A549 (cell line): Measurements from ENCODE around the gene ZNF362. TPM values are rescaled to one million over a fixed set of nuclear protein-coding genes. Genes with fewer than 3 reads are reported as not detected.
"Not testable (repeated sequence)": the region's sequence is repeated elsewhere in the genome, so short reads cannot be mapped to it uniquely, and the experiment has no call there.

Source experiments
- ATAC-seq, 2 experiments: fragments of 200-7000 bp in 1 of 2; fragments of >200 bp in 1 of 2; cut with Nextera tagmentation in 1 of 2; cut with Tn5 transposase in 1 of 2; 3 replicates each; pipeline versions ENCODE4 v1.8.0 to v1.9.1; 2018 to 2020; ENCODE audit warnings: mild to moderate bottlenecking in 1 of 2, moderate library complexity in 1 of 2
- CTCF ChIA-PET: fragments of 300-600 bp; sonication (Branson Sonifier 250); formaldehyde crosslinking; extraction: SDS; loops from one replicate; lab custom pipeline; 2021; ENCODE audit warnings: antibody characterized with exemption, inconsistent platforms; lab: Yijun Ruan, JAX
- POLR2A ChIA-PET: fragments of 350-600 bp; formaldehyde crosslinking; extraction: SDS; loops from one replicate; lab custom pipeline; 2021; ENCODE audit warnings: antibody characterized with exemption, inconsistent platforms; lab: Yijun Ruan, JAX
- DNase-seq, 2 experiments: peaks; one replicate each; pipeline versions ENCODE4 v3.0.0 to v3.0.0-alpha.2; 2011 to 2016; ENCODE audit warnings: low read depth in 1 of 2, low spot score in 1 of 2
- FAIRE-seq: peaks from 2 replicates; lab custom pipeline; 2011; peaks lifted over from hg19 to GRCh38; lab: Jason Lieb, UNC
- H3K27ac ChIP-seq, 2 experiments: fragments of >200 bp; sonication (Bioruptor Twin); formaldehyde crosslinking; 3 replicates each; pipeline ENCODE4 v1.5.1; 2016 to 2017
- H3K4me1 ChIP-seq: fragments of >200 bp; sonication (Bioruptor Twin); formaldehyde crosslinking; 3 replicates; pipeline ENCODE4 v1.6.1; 2016
- H3K4me2 ChIP-seq: fragments of >200 bp; sonication (Bioruptor Twin); formaldehyde crosslinking; 3 replicates; pipeline ENCODE4 v1.6.1; 2016
- H3K4me3 ChIP-seq: fragments of >200 bp; sonication (Bioruptor Twin); formaldehyde crosslinking; 3 replicates; pipeline ENCODE4 v1.5.1; 2016
- H3K9me3 ChIP-seq: fragments of >200 bp; sonication (Bioruptor Twin); formaldehyde crosslinking; 3 replicates; pipeline ENCODE4 v1.6.1; 2016
- BCL3 ChIP-seq: fragments of >200 bp; sonication (Bioruptor Twin); formaldehyde crosslinking; IDR thresholded peaks from 3 replicates; pipeline ENCODE4 v1.6.1; 2016
- CEBPB ChIP-seq, 2 experiments: fragments of >200 bp in 1 of 2; sonication (Bioruptor Twin) in 1 of 2; formaldehyde crosslinking in 1 of 2; IDR thresholded peaks; 2 replicates each; pipeline ENCODE4 v1.6.1; 2012 to 2016
- E2F6 ChIP-seq: IDR thresholded peaks from 2 replicates; pipeline ENCODE4 v1.6.1; 2012; ENCODE audit warnings: low read depth, borderline replicate concordance
- EHMT2 ChIP-seq: fragments of 200-600 bp; sonication (generic); IDR thresholded peaks from 2 replicates; pipeline ENCODE4 v1.6.1; 2016; ENCODE audit warnings: antibody characterized with exemption, low read depth, mild to moderate bottlenecking, moderate library complexity
- ELK1 ChIP-seq: fragments of 150-350 bp; IDR thresholded peaks from 2 replicates; pipeline ENCODE4 v1.6.1; 2014; ENCODE audit warnings: low read depth, mild to moderate bottlenecking, low read length
- EP300 ChIP-seq, 2 experiments: fragments of >200 bp; sonication (Bioruptor Twin); formaldehyde crosslinking; IDR thresholded peaks; 2 replicates in 1 of 2; 3 replicates in 1 of 2; pipeline ENCODE4 v1.6.1; 2016 to 2017
- ESRRA ChIP-seq: fragments of 150-350 bp; IDR thresholded peaks from 2 replicates; pipeline ENCODE4 v1.6.1; 2014; ENCODE audit warnings: mild to moderate bottlenecking, low read length, borderline replicate concordance
- FOSB ChIP-seq: fragments of 250-450 bp; sonication (Bioruptor Pico); IDR thresholded peaks from 2 replicates; pipeline ENCODE4 v1.5.0; 2020; ENCODE audit warnings: mild to moderate bottlenecking, moderate library complexity
- FOSL2 ChIP-seq, 2 experiments: fragments of 450-650 bp in 1 of 2; fragments of >200 bp in 1 of 2; sonication (Bioruptor Twin) in 1 of 2; formaldehyde crosslinking; IDR thresholded peaks; 2 replicates each; pipeline versions ENCODE4 v1.5.0 to v1.6.1; 2016 to 2020; ENCODE audit warnings: mild to moderate bottlenecking in 1 of 2, moderate library complexity in 1 of 2
- GATA3 ChIP-seq: IDR thresholded peaks from 2 replicates; pipeline ENCODE4 v1.6.1; 2012; ENCODE audit warnings: borderline replicate concordance
- HOXA7 ChIP-seq: fragments of 250-450 bp; sonication (Bioruptor Pico); IDR thresholded peaks from 2 replicates; pipeline ENCODE4 v1.5.0; 2020; ENCODE audit warnings: mild to moderate bottlenecking, moderate library complexity
- JUN ChIP-seq, 2 experiments: fragments of >200 bp; sonication (Bioruptor Twin); formaldehyde crosslinking; IDR thresholded peaks; 2 replicates in 1 of 2; 3 replicates in 1 of 2; pipeline ENCODE4 v1.6.1; 2016 to 2017
- MAFK ChIP-seq: fragments of 450-650 bp; IDR thresholded peaks from 2 replicates; pipeline ENCODE4 v1.6.1; 2014; ENCODE audit not compliant: partially characterized antibody
- MAZ ChIP-seq: fragments of 150-350 bp; IDR thresholded peaks from 2 replicates; pipeline ENCODE4 v1.6.1; 2014; ENCODE audit warnings: antibody characterized with exemption, low read depth, low read length, borderline replicate concordance
- NFE2L2 ChIP-seq: fragments of 150-350 bp; conservative IDR thresholded peaks from 2 replicates; pipeline ENCODE4 v1.6.1; 2014; ENCODE audit warnings: low read length
- NR3C1 ChIP-seq: fragments of >200 bp; sonication (Bioruptor Twin); formaldehyde crosslinking; IDR thresholded peaks from 3 replicates; pipeline ENCODE4 v1.6.1; 2017
- PBX3 ChIP-seq: IDR thresholded peaks from 2 replicates; pipeline ENCODE4 v1.6.1; 2012
- PHF8 ChIP-seq: fragments of 200-600 bp; sonication (generic); IDR thresholded peaks from 2 replicates; pipeline ENCODE4 v1.6.1; 2016; ENCODE audit warnings: low read depth, mild to moderate bottlenecking, antibody characterized with exemption, moderate library complexity, borderline replicate concordance
- RAD21 ChIP-seq, 2 experiments: fragments of >200 bp in 1 of 2; sonication (Bioruptor Twin) in 1 of 2; formaldehyde crosslinking in 1 of 2; IDR thresholded peaks in 1 of 2; conservative IDR thresholded peaks in 1 of 2; 2 replicates in 1 of 2; 3 replicates in 1 of 2; pipeline ENCODE4 v1.6.1; 2012 to 2018; ENCODE audit warnings: inconsistent platforms in 1 of 2
- RARB ChIP-seq: fragments of 250-450 bp; sonication (Bioruptor Pico); IDR thresholded peaks from 2 replicates; pipeline ENCODE4 v1.8.0; 2021; ENCODE audit warnings: mild to moderate bottlenecking, moderate library complexity
- RFX5 ChIP-seq: fragments of 450-650 bp; IDR thresholded peaks from 2 replicates; pipeline ENCODE4 v1.7.1; 2014; ENCODE audit warnings: antibody characterized with exemption, mild to moderate bottlenecking, moderate library complexity
- TP53 ChIP-seq: fragments of 250-450 bp; sonication (Bioruptor Pico); IDR thresholded peaks from 2 replicates; pipeline ENCODE4 v1.5.0; 2021; ENCODE audit warnings: mild to moderate bottlenecking, moderate library complexity
- WGBS: methylation state at CpG from one replicate; pipeline ENCODE4 v1.1.6; 2017; ENCODE audit errors: missing lambda C conversion rate; 5-methylcytosine and 5-hydroxymethylcytosine counted together
- polyA plus RNA-seq, 4 experiments: library from polyadenylated mRNA; depleted of rRNA in 3 of 4; stranded (reverse); fragments of >200 nt; fragmentation: RNase III in 1 of 4; extraction: RNeasy Plus Mini Kit Qiagen cat#74134 plus additional on column Dnase treatment in 1 of 4; gene quantifications; 2 replicates in 3 of 4; 3 replicates in 1 of 4; pipeline ENCODE4 v1.2.3, GENCODE V29; 2011 to 2017

Gene ZNF362
- polyA plus RNA-seq, 2 of the 4 experiments (the other 2 are of a cell fraction): 4.8 to 7.9 TPM

- ChIA-PET POLR2A (interaction anchor here (1.0 kb wide), 1 partner anchor 42 kb away, joined by 3 read pairs; no protein-coding TSS in a partner anchor), CTCF (interaction anchor here (1.6 to 5.5 kb wide), 2 partner anchors 11 to 61 kb away, joined by 3 to 26 read pairs; no protein-coding TSS in a partner anchor)
- Histone ChIP-seq H3K9me3 (no peaks in the 10 kb centered on the region), H3K4me1 (no peaks in the 10 kb centered on the region), H3K4me3 (no peak overlapping the region), H3K4me2 (no peak overlapping the region), H3K27ac (no peak overlapping the region)
- no peak for DNase-seq
- WGBS: 100% methylated on average over 2 of the region's 5 CpGs
- no peak for ATAC-seq
- TF ChIP-seq CEBPB (IDR thresholded peaks at IDR 0.05) (no peak), PHF8 (no peak), RARB (CRISPR knock-in tag) (no peak), TP53 (CRISPR knock-in tag) (no peak), FOSB (CRISPR knock-in tag) (no peak), NFE2L2 (no peak), JUN (IDR thresholded peaks at IDR 0.05) (no peak), RAD21 (conservative IDR thresholded peaks at IDR 0.05 in 1 of 2, IDR thresholded peaks at IDR 0.05 in 1 of 2) (no peak), FOSL2 (IDR thresholded peaks at IDR 0.05) (no peak), FOSL2 (CRISPR knock-in tag; IDR thresholded peaks at IDR 0.05) (no peak), HOXA7 (CRISPR knock-in tag) (no peak), BCL3 (no peak)
- TF ChIP-seq, all 56 proteins: peak for 0
- FAIRE-seq: no peak
Observed at GRCh38 chr1:33307494-33307864, 51.2 kb downstream of the ZNF362 start.

- CTCF ChIA-PET: interaction anchor here (1.3 kb wide), 1 partner anchor 14 kb away, joined by 3 read pairs; no protein-coding TSS in a partner anchor
- H3K4me2 ChIP-seq, H3K4me1 ChIP-seq, H3K27ac ChIP-seq, H3K9me3 ChIP-seq, H3K4me3 ChIP-seq, POLR2A ChIA-PET, DNase-seq, ATAC-seq, FAIRE-seq: not testable (repeated sequence)
- 91% methylated on average over 8 of the region's 32 CpGs for WGBS
Observed at GRCh38 chr1:33309351-33309750, 53.1 kb downstream of the ZNF362 start.

- WGBS: 70% methylated on average over 3 of the region's 8 CpGs
- TF ChIP-seq PHF8 (no peak), GATA3 (no peak), JUN (IDR thresholded peaks at IDR 0.05) (no peak), BCL3 (no peak), NR3C1 (no peak), ESRRA (no peak), RFX5 (no peak), EHMT2 (no peak), EP300 (IDR thresholded peaks at IDR 0.05) (no peak), CEBPB (IDR thresholded peaks at IDR 0.05) (no peak), PBX3 (no peak), MAZ (no peak), RAD21 (conservative IDR thresholded peaks at IDR 0.05 in 1 of 2, IDR thresholded peaks at IDR 0.05 in 1 of 2) (no peak), ELK1 (no peak), E2F6 (no peak), MAFK (no peak)
Observed at GRCh38 chr1:33310702-33311101, 54.4 kb downstream of the ZNF362 start.

More at GRCh38 chr1:33310702-33311101, 54.4 kb downstream of the ZNF362 start:
- Histone ChIP-seq H3K4me3 (no peak overlapping the region), H3K27ac (no peak overlapping the region), H3K4me1 (no peaks in the 10 kb centered on the region), H3K4me2 (no peak overlapping the region), H3K9me3 (no peaks in the 10 kb centered on the region)
- ATAC-seq (no peak), FAIRE-seq (no peak), DNase-seq (no peak)
- ChIA-PET CTCF (interaction anchor here (0.8 to 1.3 kb wide), 2 partner anchors 15 to 24 kb away, joined by 3 read pairs; no protein-coding TSS in a partner anchor), POLR2A (no interaction called here)
